BLaER1 (cell line): ENCODE measurements around the gene SLC26A1.

Experiments
- H3K27ac ChIP-seq: shearing (Covaris generic); formaldehyde crosslinking; 2 replicates; pipeline ENCODE4 v1.8.1; 2022
- H3K27me3 ChIP-seq: shearing (Covaris generic); formaldehyde crosslinking; 2 replicates; pipeline ENCODE4 v1.8.1; 2022
- H3K36me3 ChIP-seq: shearing (Covaris generic); formaldehyde crosslinking; 2 replicates; pipeline ENCODE4 v1.8.1; 2022
- H3K4me1 ChIP-seq: shearing (Covaris generic); formaldehyde crosslinking; 2 replicates; pipeline ENCODE4 v1.8.1; 2022
- H3K4me2 ChIP-seq: shearing (Covaris generic); formaldehyde crosslinking; 2 replicates; pipeline ENCODE4 v1.8.1; 2022
- H3K4me3 ChIP-seq: shearing (Covaris generic); formaldehyde crosslinking; 2 replicates; pipeline ENCODE4 v1.8.1; 2022
- H3K9ac ChIP-seq: shearing (Covaris generic); formaldehyde crosslinking; 2 replicates; pipeline ENCODE4 v1.8.1; 2022
- H3K9me3 ChIP-seq: shearing (Covaris generic); formaldehyde crosslinking; 2 replicates; pipeline ENCODE4 v1.8.1; 2022
- H4K20me1 ChIP-seq: shearing (Covaris generic); formaldehyde crosslinking; 2 replicates; pipeline ENCODE4 v1.8.1; 2022
- Cebpa-rat ChIP-seq: shearing (Covaris generic); IDR thresholded peaks from 2 replicates; pipeline ENCODE4 v1.8.1; 2022

Gene SLC26A1

DNA sequence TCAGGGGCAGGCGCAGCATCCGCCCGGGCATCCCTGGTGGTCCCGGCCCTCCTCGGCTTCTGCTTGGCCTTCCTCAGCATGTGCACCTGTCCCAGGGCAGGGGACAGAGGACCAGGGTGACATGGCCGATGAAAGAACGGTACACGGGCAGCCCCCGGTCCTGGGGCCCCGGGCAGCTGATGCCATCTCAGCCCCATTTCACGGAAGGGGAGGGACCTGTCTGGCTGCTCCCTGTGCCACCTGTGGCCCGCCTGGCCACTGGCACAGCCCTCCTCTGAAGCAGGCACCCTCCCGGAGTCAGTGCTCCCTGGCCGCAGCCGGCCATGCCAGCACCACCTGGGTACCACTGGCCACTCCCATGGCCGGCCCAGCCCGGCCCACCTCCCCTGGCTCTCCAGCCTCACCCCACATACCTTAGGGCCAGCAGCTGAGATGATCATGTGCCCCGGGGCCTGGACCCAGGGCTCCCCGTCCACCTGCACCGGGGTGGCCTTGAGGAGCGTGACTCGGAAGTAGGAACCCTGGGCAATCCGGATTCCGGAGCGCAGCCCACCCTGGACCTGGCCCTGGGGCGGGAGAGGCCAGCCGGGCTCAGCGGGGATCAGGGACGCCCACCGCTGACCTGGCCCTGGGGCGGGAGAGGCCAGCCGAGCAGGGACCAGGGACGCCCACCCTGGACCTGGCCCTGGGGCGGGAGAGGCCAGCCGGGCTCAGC, 32.4 kb downstream of the SLC26A1 start:
- Histone ChIP-seq H3K4me2 (no peak overlapping the region), H3K27ac (no peak overlapping the region), H3K4me3 (no peak overlapping the region), H3K27me3 (no peaks in the 10 kb centered on the region), H4K20me1 (peaks cover 34% of the 10 kb centered on the region), H3K9me3 (no peaks in the 10 kb centered on the region), H3K36me3 (peaks cover 87% of the 10 kb centered on the region), H3K9ac (no peak overlapping the region), H3K4me1 (no peaks in the 10 kb centered on the region)
- TF ChIP-seq Cebpa-rat: no peak

DNA sequence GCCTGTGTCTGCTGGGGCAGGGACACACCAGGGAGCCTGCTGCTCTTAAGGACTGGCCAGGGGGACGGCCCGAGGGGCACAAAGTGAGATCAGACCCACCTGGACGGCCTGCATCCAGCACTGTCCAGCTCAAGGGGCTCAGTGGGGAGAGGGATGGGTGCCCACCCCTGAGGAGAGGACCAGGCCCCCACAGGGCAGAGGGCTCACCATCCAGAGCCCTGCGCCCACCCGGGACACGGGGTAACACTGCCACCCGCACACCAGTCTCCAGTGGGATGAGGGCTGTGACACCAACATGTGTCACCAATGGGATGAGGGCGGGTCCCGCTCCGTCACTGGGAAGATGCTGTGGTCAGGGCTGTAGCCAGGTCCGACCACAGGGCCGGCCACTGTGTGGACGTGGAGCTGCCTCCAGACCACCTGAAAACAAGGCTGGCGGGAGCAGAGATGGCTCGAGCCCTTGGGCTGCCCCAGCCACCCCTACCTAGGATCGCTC, 33.0 kb downstream of the SLC26A1 start:
- H3K4me1 ChIP-seq: no peaks in the 10 kb centered on the region
- no peaks in the 10 kb centered on the region for H3K9me3 ChIP-seq
- H3K27me3 ChIP-seq: no peaks in the 10 kb centered on the region
- no peak for TF ChIP-seq Cebpa-rat
- no peak overlapping the region for H3K9ac ChIP-seq
- no peak overlapping the region for H3K4me2 ChIP-seq
- H3K27ac ChIP-seq: no peak overlapping the region
- no peak overlapping the region for H3K4me3 ChIP-seq
- H4K20me1 ChIP-seq: peaks cover 31% of the 10 kb centered on the region
- peaks cover 87% of the 10 kb centered on the region for H3K36me3 ChIP-seq

DNA sequence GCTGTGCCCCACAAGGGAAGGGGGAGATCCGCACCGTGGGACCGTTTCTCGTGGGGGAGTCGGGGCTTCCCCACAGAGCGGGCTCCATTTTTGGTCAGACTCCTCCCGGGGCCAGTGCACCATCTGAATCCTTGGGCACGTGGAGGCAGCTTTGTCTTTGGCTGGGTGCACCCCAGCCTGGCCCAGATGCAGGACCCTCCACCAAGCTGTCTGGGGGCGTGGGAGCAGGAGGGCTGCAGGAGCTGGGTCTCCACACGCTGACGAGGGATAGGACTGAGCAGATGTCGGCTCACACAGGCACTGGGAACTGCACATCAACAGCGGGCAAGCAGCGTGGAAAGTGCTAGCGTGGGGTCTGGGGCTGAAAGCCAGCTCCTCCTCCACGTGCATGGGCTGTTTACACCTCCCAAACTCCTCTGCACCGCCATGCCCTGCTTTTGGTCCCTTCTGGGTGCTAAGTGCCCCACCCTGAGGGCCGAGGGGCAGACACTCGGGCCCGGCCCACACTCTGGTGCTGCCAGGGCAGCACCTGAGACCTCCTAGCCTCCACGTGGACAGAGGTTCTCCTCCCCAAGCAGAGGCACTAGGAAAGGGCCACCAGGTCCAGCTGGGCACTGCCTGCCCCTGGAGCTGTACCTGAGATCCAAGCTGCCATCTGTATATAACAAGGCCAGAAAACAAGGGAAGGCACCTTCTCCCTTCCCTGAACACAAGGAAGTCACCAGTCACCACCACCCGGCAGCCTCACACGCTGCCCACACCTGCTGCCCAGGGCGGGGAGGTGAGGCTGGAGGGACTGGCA, 33.7 kb downstream of the SLC26A1 start:
- Histone ChIP-seq H3K9ac (no peak overlapping the region), H4K20me1 (peaks cover 24% of the 10 kb centered on the region; the same call in 1 of the 2 replicates), H3K4me2 (no peak overlapping the region), H3K27ac (0 out of 2 replicates have a peak overlapping the region, but pooled peaks have one; percentile 4), H3K36me3 (peaks cover 87% of the 10 kb centered on the region), H3K27me3 (no peaks in the 10 kb centered on the region), H3K9me3 (no peaks in the 10 kb centered on the region), H3K4me3 (no peak overlapping the region), H3K4me1 (no peaks in the 10 kb centered on the region)
- TF ChIP-seq Cebpa-rat: no peak

DNA sequence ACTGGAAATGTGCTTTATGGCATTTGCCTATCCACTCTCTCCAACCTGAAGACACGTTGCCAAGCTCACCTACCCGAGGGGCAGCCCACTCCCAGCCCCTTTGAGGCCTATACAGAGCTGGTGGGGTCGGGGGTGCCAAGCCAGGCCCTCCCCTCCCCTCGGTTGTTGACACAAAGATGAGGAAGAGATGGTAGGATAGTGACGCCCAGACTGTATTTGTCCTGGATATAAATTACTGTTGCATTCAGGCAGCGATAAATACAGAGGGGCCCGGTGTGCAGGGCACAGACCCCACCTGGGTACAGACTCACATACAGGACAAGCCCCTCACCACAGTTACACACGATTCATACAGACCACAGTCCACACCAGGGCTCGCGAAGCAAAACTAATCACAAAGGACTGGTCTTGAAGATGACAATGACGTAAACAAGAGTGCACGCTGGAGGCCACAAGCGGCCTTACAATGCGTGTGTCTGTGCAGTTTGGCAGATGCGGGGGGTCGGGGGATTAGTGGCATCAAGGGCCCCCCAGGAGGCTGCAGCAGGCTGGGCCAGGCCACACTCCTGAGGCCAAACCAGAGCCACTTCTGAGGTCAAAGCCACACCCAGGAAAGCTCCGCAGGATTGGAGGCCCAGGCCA, 34.4 kb downstream of the SLC26A1 start:
- peaks cover 85% of the 10 kb centered on the region for H3K36me3 ChIP-seq

GRCh38 chr4:958314-958665, 34.9 kb downstream of the SLC26A1 start:
- no peak for TF ChIP-seq Cebpa-rat
- H3K4me3 ChIP-seq: no peak overlapping the region
- H3K36me3 ChIP-seq: peaks cover 85% of the 10 kb centered on the region
- H4K20me1 ChIP-seq: peaks cover 24% of the 10 kb centered on the region; the same call in 1 of the 2 replicates
- H3K9me3 ChIP-seq: no peaks in the 10 kb centered on the region
- H3K27ac ChIP-seq: no peak overlapping the region
- H3K4me1 ChIP-seq: no peaks in the 10 kb centered on the region
- H3K27me3 ChIP-seq: no peaks in the 10 kb centered on the region
- no peak overlapping the region for H3K4me2 ChIP-seq
- H3K9ac ChIP-seq: no peak overlapping the region

More for the DNA sequence above, 34.4 kb downstream of the SLC26A1 start:
- no peaks in the 10 kb centered on the region for H3K9me3 ChIP-seq
- no peak overlapping the region for H3K4me3 ChIP-seq
- no peak overlapping the region for H3K9ac ChIP-seq
- no peak overlapping the region for H3K4me2 ChIP-seq
- TF ChIP-seq Cebpa-rat: no peak
- no peak overlapping the region for H3K27ac ChIP-seq
- no peaks in the 10 kb centered on the region for H3K4me1 ChIP-seq
- H4K20me1 ChIP-seq: peaks cover 24% of the 10 kb centered on the region; the same call in 1 of the 2 replicates
- no peaks in the 10 kb centered on the region for H3K27me3 ChIP-seq

DNA sequence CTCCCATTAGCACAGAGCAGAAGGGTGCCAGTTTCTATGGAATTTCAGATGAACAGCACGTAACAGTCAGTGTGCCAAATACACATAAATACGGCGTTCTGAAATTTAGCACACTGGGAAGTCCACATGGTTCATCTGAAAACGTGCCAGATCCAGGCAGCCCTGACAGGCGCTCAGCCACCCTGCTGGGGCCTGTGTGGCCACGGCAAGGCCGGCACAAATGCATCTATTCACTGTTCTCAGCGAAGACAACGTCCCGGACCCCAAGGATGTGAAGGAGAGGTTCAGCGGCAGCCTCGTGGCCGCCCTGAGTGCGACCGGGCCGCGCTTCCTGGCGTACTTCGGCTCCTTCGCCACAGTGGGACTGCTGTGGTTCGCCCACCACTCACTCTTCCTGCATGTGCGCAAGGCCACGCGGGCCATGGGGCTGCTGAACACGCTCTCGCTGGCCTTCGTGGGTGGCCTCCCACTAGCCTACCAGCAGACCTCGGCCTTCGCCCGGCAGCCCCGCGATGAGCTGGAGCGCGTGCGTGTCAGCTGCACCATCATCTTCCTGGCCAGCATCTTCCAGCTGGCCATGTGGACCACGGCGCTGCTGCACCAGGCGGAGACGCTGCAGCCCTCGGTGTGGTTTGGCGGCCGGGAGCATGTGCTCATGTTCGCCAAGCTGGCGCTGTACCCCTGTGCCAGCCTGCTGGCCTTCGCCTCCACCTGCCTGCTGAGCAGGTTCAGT, 35.5 kb downstream of the SLC26A1 start:
- peaks cover 24% of the 10 kb centered on the region; the same call in 1 of the 2 replicates for H4K20me1 ChIP-seq
- no peaks in the 10 kb centered on the region for H3K9me3 ChIP-seq
- H3K27ac ChIP-seq: no peak overlapping the region
- H3K9ac ChIP-seq: no peak overlapping the region
- H3K4me3 ChIP-seq: no peak overlapping the region
- no peaks in the 10 kb centered on the region for H3K27me3 ChIP-seq
- H3K4me2 ChIP-seq: no peak overlapping the region
- H3K4me1 ChIP-seq: no peaks in the 10 kb centered on the region
- H3K36me3 ChIP-seq: peaks cover 84% of the 10 kb centered on the region
- no peak for TF ChIP-seq Cebpa-rat

GRCh38 chr4:957231-957580, 36.0 kb downstream of the SLC26A1 start:
- Histone ChIP-seq H3K27ac (no peak overlapping the region), H3K4me1 (no peaks in the 10 kb centered on the region)

DNA sequence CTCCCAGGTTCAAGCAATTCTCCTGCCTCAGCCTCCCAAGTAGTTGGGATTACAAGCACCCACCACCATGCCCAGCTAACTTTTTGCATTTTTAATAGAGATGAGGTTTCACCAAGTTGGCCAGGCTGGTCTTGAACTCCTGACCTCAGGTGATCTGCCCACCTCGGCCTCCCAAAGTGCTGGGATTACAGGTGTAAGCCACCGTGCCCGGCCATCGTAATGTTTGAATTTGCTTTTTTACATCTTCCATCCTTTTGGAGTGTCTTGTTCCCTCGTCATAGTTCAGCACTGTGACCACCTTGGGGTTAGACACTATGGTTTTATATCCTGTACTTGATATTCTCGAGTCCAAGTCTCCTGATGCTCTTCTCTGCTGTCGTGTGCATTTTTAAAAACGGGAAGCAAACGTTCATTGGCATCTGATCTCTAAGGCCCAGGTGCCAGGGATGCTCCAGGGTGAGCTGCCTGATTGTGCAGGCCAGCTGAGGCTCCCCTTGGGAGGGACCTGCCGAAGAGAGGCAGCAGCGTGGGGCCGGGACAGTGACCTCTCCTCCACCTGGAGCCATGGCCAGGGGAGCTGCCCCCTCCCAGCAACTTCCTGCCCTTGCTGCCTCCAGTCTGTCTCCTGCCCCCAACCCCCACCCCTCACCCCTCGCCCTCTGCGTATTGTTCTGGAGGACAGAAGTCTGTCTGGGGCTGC, 36.5 kb downstream of the SLC26A1 start:
- TF ChIP-seq Cebpa-rat: no peak

More at GRCh38 chr4:957231-957580, 36.0 kb downstream of the SLC26A1 start:
- H4K20me1 ChIP-seq: peaks cover 24% of the 10 kb centered on the region; the same call in 1 of the 2 replicates
- peaks cover 78% of the 10 kb centered on the region for H3K36me3 ChIP-seq
- no peaks in the 10 kb centered on the region for H3K27me3 ChIP-seq
- no peak overlapping the region for H3K9ac ChIP-seq
- H3K4me3 ChIP-seq: no peak overlapping the region
- no peak overlapping the region for H3K4me2 ChIP-seq
- no peaks in the 10 kb centered on the region for H3K9me3 ChIP-seq
- TF ChIP-seq Cebpa-rat: no peak

GRCh38 chr4:955931-956381, 37.2 kb downstream of the SLC26A1 start:
- Histone ChIP-seq H4K20me1 (peaks cover 24% of the 10 kb centered on the region; the same call in 1 of the 2 replicates), H3K27ac (no peak overlapping the region), H3K4me3 (no peak overlapping the region), H3K36me3 (peaks cover 66% of the 10 kb centered on the region), H3K9me3 (no peaks in the 10 kb centered on the region), H3K4me1 (no peaks in the 10 kb centered on the region), H3K4me2 (no peak overlapping the region), H3K27me3 (no peaks in the 10 kb centered on the region), H3K9ac (no peak overlapping the region)
- TF ChIP-seq Cebpa-rat: no peak

More for the DNA sequence above, 36.5 kb downstream of the SLC26A1 start:
- H3K36me3 ChIP-seq: peaks cover 73% of the 10 kb centered on the region
- H3K9me3 ChIP-seq: no peaks in the 10 kb centered on the region
- H3K9ac ChIP-seq: no peak overlapping the region
- H3K4me3 ChIP-seq: no peak overlapping the region
- H3K27ac ChIP-seq: no peak overlapping the region
- no peaks in the 10 kb centered on the region for H3K4me1 ChIP-seq
- no peak overlapping the region for H3K4me2 ChIP-seq
- H4K20me1 ChIP-seq: peaks cover 24% of the 10 kb centered on the region; the same call in 1 of the 2 replicates
- H3K27me3 ChIP-seq: no peaks in the 10 kb centered on the region
